Brain microvascular endothelial cell (primary cell): Measurements from ENCODE around the gene MRPL28.
"Not testable (repeated sequence)": the region's sequence is repeated elsewhere in the genome, so short reads cannot be mapped to it uniquely, and the experiment has no call there.

Source experiments
- DNase-seq: peaks from one replicate; pipeline ENCODE4 v3.0.0-alpha.2; 2020
- H3K27ac ChIP-seq: fragments of 250-450 bp; sonication (Bioruptor Pico); 2 replicates; pipeline ENCODE4 v1.5.1; 2020; ENCODE audit warnings: mild to moderate bottlenecking, moderate library complexity
- H3K27me3 ChIP-seq: fragments of 250-450 bp; sonication (Bioruptor Pico); replicated peaks from 2 replicates; pipeline ENCODE4 v1.5.1; 2020; ENCODE audit warnings: mild to moderate bottlenecking
- H3K36me3 ChIP-seq: fragments of 250-450 bp; sonication (Bioruptor Pico); replicated peaks from 2 replicates; pipeline ENCODE4 v1.5.1; 2020; ENCODE audit warnings: mild to moderate bottlenecking
- H3K4me3 ChIP-seq: 2 replicates; pipeline ENCODE4 v1.5.1; 2011; ENCODE audit warnings: low read depth, mild to moderate bottlenecking, control low read depth, low read length, moderate library complexity
- CTCF ChIP-seq: IDR thresholded peaks from 2 replicates; pipeline ENCODE4 v1.5.1; 2011; ENCODE audit warnings: low read depth, mild to moderate bottlenecking, moderate library complexity, low read length, control low read depth, inconsistent platforms; ENCODE audit errors: missing control alignments
- in situ Hi-C: cut with HindIII; loops from 2 replicates; pipeline ENCODE4 v1.10.0; 2017; ENCODE audit warnings: low sequenced_read_pairs, low pct_ligation_motif_present

Gene MRPL28

GRCh38 chr16:342455-343213 lies 27.7 kb downstream of the MRPL28 start:
- Histone ChIP-seq H3K36me3 (peaks cover 9% of the 10 kb centered on the region), H3K27ac (no peak overlapping the region), H3K4me3 (no peak overlapping the region), H3K27me3 (no peaks in the 10 kb centered on the region)
- in situ Hi-C loops, result no loop called here
- DNase-seq, result no peak
- TF ChIP-seq CTCF, result no peak

- H3K4me3 ChIP-seq, H3K36me3 ChIP-seq, in situ Hi-C loops, DNase-seq, H3K27ac ChIP-seq, H3K27me3 ChIP-seq: not testable (repeated sequence)
These were observed 28.4 kb downstream of the MRPL28 start for GRCh38 chr16:341974-342336.

GRCh38 chr16:341095-341973 lies 29.0 kb downstream of the MRPL28 start:
- H3K36me3 ChIP-seq, H3K27me3 ChIP-seq, DNase-seq, in situ Hi-C loops, H3K27ac ChIP-seq, H3K4me3 ChIP-seq: not testable (repeated sequence)

GRCh38 chr16:340370-341091 lies 29.8 kb downstream of the MRPL28 start:
- TF ChIP-seq CTCF, result no peak
- H3K4me3 ChIP-seq, result no peak overlapping the region

GRCh38 chr16:339680-340079 lies 30.7 kb downstream of the MRPL28 start:
- no peaks in the 10 kb centered on the region for H3K27me3 ChIP-seq
- peaks cover 3% of the 10 kb centered on the region for H3K36me3 ChIP-seq
- no peak for DNase-seq
- no peak overlapping the region for H3K27ac ChIP-seq
- in situ Hi-C loops, result no loop called here
- H3K4me3 ChIP-seq, result no peak overlapping the region
- no peak for TF ChIP-seq CTCF

More at GRCh38 chr16:340370-341091, 29.8 kb downstream of the MRPL28 start:
- no peak overlapping the region for H3K27ac ChIP-seq
- no peak for DNase-seq
- peaks cover 9% of the 10 kb centered on the region for H3K36me3 ChIP-seq
- in situ Hi-C loops, result no loop called here
- no peaks in the 10 kb centered on the region for H3K27me3 ChIP-seq

GRCh38 chr16:337975-338575 lies 32.3 kb downstream of the MRPL28 start:
- Histone ChIP-seq H3K4me3 (no peak overlapping the region), H3K27me3 (no peaks in the 10 kb centered on the region), H3K27ac (no peak overlapping the region), H3K36me3 (no peaks in the 10 kb centered on the region)
- no peak for TF ChIP-seq CTCF
- in situ Hi-C loops, result no loop called here
- DNase-seq, result no peak
